AG04449 (cell line): Measurements from ENCODE around the gene OGFOD3.

Experiments
- CTCF ChIA-PET: fragments of 350-600 bp; formaldehyde crosslinking; extraction: SDS; loops from one replicate; lab custom pipeline; 2021; ENCODE audit warnings: antibody characterized with exemption; lab: Yijun Ruan, JAX
- POLR2A ChIA-PET: fragments of 400-600, 350-600 bp; formaldehyde crosslinking; extraction: SDS; loops from one replicate; lab custom pipeline; 2020; ENCODE audit warnings: antibody characterized with exemption, inconsistent platforms; lab: Yijun Ruan, JAX
- DNase-seq: peaks from one replicate; pipeline ENCODE4 v3.0.0-alpha.2; 2010; ENCODE audit warnings: low read depth, low spot score
- H3K4me3 ChIP-seq: 2 replicates; pipeline ENCODE4 v1.5.1; 2011; ENCODE audit warnings: low read depth, mild to moderate bottlenecking, control low read depth, low read length
- TF ChIP-seq, protein P1 (sequence below): IDR thresholded peaks from one replicate; pipeline ENCODE4 v1.5.1; 2011; ENCODE audit warnings: mild to moderate bottlenecking, moderate library complexity, low read length, control low read depth, inconsistent platforms; ENCODE audit not compliant: insufficient read depth; ENCODE audit errors: missing control alignments

The OGFOD3 gene

DNA sequence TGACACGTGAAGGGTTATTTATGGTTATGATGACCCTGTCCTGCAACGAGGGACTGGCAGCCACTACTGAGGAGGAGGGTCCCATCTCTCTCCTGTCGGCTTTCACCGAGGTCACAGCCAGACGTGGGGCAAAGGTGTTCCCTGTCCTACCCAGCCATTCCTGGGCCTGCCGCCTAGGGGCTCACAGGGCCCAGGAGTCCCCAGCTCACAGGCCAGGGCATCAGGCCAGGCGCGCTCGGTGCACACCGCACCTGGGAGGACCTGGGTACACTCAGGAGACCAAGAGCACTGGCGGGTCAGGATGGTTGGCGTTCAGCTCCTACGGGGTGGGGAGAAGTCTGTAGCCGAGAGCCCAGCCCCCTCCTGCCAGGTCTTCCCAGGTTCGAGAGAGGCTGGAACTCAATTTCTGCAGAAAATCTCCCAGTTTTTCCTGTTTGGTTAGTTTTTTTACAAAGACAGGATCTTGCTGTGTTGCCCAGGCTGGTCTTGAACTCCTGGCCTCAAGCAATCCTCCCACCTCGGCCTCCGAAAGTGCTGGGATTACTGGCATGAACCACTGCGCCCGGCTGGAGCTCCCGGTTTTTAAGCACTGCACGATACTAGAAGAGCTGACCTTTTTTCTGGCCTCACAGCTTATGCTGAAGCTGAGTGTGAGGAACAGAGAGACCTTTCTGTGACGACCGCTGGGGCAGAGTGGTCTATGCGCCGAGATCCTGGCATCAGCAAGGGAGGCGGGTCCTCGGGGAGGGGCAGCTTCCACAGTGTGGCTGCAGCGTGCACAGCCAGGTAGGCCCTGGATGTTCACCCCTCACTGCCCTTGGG lies 24.5 kb upstream of the OGFOD3 start:
- no peak for DNase-seq
- CTCF ChIA-PET, result interaction anchor here (1.6 kb wide), 1 partner anchor 405 kb away, joined by 3 read pairs; the partner anchor contains the start of gene DCXR
- H3K4me3 ChIP-seq, result no peak overlapping the region
- TF ChIP-seq, protein P1, sequence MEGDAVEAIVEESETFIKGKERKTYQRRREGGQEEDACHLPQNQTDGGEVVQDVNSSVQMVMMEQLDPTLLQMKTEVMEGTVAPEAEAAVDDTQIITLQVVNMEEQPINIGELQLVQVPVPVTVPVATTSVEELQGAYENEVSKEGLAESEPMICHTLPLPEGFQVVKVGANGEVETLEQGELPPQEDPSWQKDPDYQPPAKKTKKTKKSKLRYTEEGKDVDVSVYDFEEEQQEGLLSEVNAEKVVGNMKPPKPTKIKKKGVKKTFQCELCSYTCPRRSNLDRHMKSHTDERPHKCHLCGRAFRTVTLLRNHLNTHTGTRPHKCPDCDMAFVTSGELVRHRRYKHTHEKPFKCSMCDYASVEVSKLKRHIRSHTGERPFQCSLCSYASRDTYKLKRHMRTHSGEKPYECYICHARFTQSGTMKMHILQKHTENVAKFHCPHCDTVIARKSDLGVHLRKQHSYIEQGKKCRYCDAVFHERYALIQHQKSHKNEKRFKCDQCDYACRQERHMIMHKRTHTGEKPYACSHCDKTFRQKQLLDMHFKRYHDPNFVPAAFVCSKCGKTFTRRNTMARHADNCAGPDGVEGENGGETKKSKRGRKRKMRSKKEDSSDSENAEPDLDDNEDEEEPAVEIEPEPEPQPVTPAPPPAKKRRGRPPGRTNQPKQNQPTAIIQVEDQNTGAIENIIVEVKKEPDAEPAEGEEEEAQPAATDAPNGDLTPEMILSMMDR, result no peak
- POLR2A ChIA-PET, result no interaction called here

DNA sequence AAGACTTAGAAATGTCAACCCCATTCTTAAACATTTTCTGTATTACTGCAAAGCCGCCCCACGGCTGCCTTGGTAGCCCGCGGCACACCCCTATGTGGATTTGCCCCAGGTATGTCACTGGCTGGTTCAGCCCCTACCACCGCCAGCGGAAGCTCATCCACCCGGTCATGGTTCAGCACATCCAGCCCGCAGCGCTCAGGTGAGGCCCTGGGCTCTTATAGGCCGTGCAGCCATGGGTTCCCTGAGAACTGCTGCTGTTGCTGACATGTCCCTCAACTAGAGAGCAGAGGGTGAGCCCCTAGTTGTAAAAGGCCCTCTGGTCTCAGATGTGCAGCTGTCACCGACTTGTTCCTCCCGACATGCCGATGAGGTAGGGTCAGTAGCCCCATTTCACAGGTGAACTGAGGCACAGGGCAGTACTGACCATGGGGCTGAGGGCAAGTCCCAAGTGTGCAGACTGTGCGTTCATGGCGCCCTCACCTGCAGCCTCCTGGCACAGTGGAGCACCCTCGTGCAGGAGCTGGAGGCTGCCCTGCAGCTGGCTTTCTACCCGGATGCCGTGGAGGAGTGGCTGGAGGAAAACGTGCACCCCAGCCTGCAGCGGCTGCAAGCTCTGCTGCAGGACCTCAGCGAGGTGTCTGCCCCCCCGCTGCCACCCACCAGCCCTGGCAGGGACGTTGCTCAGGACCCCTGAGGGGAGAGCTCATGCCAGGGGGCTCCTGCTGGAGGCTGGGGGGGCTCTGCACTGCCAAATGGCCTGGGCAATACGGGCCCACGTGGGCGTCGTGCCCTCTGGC lies 23.5 kb upstream of the OGFOD3 start:
- CTCF ChIA-PET, result interaction anchor here (0.6 to 1.6 kb wide), 2 partner anchors 20 to 404 kb away, joined by 3 read pairs; partner anchors contain the start of gene DCXR
- no peak for DNase-seq
- POLR2A ChIA-PET, result no interaction called here

DNA sequence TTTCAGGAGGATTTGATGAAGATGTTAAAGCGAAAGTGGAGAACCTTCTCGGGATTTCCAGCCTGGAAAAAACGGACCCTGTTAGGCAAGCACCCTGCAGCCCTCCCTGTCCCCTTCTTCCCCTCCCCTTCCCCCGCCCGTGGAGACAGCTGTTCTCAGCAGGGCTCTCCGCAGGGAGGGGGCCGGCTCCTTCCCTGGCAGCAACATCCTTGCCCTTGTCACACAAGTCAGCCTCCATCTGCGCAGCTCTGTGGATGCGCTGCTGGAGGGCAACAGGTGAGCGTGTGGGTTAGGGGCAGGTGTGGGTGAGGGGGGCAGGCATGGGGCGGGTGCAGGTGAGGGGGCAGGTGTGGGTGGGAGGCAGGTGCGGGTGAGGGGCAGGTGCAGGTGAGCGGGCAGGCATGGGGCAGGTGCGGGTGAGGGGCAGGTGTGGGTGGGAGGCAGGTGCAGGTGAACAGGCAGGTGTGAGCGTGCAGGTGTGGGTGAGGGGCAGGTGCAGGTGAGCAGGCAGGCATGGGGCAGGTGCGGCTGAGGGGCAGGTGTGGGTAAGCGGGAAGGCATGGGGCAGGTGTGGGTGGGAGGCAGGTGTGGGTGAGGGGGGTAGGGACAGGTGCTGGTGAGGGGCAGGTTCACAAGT lies 22.7 kb upstream of the OGFOD3 start:
- ChIA-PET CTCF (interaction anchor here (1.6 kb wide), 1 partner anchor 403 kb away, joined by 3 read pairs; the partner anchor contains the start of gene DCXR), POLR2A (no interaction called here)
- no peak for DNase-seq
- TF ChIP-seq, protein P1, result no peak
- no peak overlapping the region for H3K4me3 ChIP-seq

More for the DNA sequence above, 23.5 kb upstream of the OGFOD3 start:
- H3K4me3 ChIP-seq, result no peak overlapping the region
- TF ChIP-seq, protein P1, result no peak

DNA sequence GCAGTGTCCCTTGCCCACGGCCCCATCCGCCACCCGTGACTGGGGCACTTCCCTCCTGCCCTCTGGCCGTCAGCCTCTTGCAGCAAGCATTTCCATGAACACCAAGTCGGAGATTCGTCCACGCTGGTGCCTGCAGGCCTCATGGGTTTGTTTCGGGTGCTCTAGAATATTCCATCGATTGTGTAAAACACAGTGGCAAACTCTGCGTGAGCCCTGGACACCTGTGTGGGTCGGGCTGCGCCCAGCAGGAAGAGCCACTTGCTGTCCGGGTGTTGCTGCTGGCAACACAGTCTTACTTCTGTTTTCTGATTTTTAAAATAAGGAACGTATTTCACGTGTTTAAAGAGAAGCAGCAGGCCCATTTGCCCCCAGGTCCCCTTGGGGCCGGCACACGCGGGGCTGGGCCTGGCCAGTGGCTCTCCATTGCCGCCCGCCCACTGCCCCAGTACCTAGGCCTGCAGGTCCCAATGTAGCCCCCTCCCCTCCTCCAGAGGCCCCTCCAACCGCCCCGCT lies 22.1 kb upstream of the OGFOD3 start:
- CTCF ChIA-PET, result no interaction called here
- TF ChIP-seq, protein P1, result no peak
- no peak overlapping the region for H3K4me3 ChIP-seq
- POLR2A ChIA-PET, result no interaction called here
- DNase-seq, result no peak

DNA sequence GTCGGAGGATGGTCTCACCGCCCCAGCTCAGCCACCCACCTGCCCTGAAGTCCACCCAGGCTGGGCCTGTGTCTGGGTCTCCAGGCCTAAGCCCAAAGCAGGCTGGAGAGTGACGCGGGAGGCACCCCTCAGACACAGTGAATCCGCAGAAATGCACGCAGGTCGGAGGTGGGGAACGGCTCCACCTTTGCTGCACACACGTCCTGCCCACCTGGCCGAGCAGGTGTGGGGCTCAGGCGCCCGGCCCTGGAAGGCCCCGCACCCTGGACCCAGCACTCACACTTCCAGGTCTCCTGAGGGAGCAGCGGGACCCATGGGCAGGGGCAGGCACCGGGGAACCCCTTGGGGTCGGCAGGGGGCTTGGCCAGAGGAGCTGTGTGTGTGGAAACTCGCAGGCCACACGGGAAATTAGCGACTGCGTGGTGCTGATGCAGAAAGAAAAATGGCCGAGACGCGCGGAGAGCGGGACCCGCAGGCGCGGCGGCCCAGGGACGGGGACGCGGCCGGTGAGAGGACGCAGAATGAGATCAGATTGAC lies 21.5 kb upstream of the OGFOD3 start:
- TF ChIP-seq, protein P1, result no peak
- ChIA-PET CTCF (interaction anchor here (1.6 kb wide), 1 partner anchor 15 kb away, joined by 5 read pairs; no protein-coding TSS in a partner anchor), POLR2A (no interaction called here)
- H3K4me3 ChIP-seq, result no peak overlapping the region
- no peak for DNase-seq
